Liver (tissue), 9 donors: ENCODE results near the gene RIBC1. TPM values are rescaled to one million over a fixed set of nuclear protein-coding genes. Genes with fewer than 3 reads are reported as not detected.
A peak's percentile ranks its signal among the peaks of the same experiment; 100 is the strongest.

Experiments
- DNase-seq: peaks from one replicate; pipeline ENCODE4 v3.0.0-alpha.2; 2017; ENCODE audit warnings: low spot score
- H3K27ac ChIP-seq, 2 donors: one replicate each; pipeline ENCODE4 v1.7.0; 2013; ENCODE audit warnings: inconsistent platforms in 2 of 2, low read length in 2 of 2, control low read depth in 1 of 2, low read depth in 1 of 2, mild to moderate bottlenecking in 1 of 2
- H3K27me3 ChIP-seq, 4 donors: one replicate each; pipeline versions ENCODE4 v1.6.1 to v1.7.0; 2013; ENCODE audit warnings: low read length in 3 of 4, inconsistent platforms in 1 of 4, mild to moderate bottlenecking in 1 of 4, moderate library complexity in 1 of 4; ENCODE audit not compliant: control insufficient read depth in 4 of 4, insufficient read depth in 4 of 4
- H3K36me3 ChIP-seq, 4 donors: one replicate each; pipeline versions ENCODE4 v1.6.1 to v1.7.0; 2013; ENCODE audit warnings: low read length in 3 of 4, mild to moderate bottlenecking in 3 of 4, low read depth in 1 of 4, moderate library complexity in 1 of 4; ENCODE audit not compliant: control insufficient read depth in 4 of 4, insufficient read depth in 3 of 4
- H3K4me1 ChIP-seq, 4 donors: one replicate each; pipeline versions ENCODE4 v1.6.1 to v1.7.0; 2013; ENCODE audit warnings: low read length in 3 of 4, mild to moderate bottlenecking in 3 of 4, moderate library complexity in 1 of 4; ENCODE audit not compliant: control insufficient read depth in 4 of 4, insufficient read depth in 4 of 4
- H3K4me3 ChIP-seq, 3 donors: one replicate each; pipeline versions ENCODE4 v1.6.1 to v1.7.0; 2013; ENCODE audit warnings: low read length in 3 of 3, control low read depth in 1 of 3, low read depth in 1 of 3, mild to moderate bottlenecking in 1 of 3
- H3K9ac ChIP-seq, 2 donors: one replicate each; pipeline ENCODE4 v1.7.0; 2013; ENCODE audit warnings: low read length in 2 of 2, mild to moderate bottlenecking in 2 of 2, moderate library complexity in 2 of 2, control low read depth in 1 of 2, low read depth in 1 of 2
- H3K9me3 ChIP-seq, 4 donors: one replicate each; pipeline versions ENCODE4 v1.6.1 to v1.7.0; 2013; ENCODE audit warnings: low read length in 3 of 4; ENCODE audit not compliant: control insufficient read depth in 4 of 4
- EGR1 ChIP-seq, 2 donors: IDR thresholded peaks; 2 replicates each; pipeline ENCODE4 v1.6.1; 2016 to 2018; ENCODE audit warnings: antibody characterized with exemption in 2 of 2, low read depth in 2 of 2
- FOXA1 ChIP-seq: IDR thresholded peaks from 2 replicates; pipeline ENCODE4 v1.6.1; 2016; ENCODE audit warnings: antibody characterized with exemption
- FOXA2 ChIP-seq: IDR thresholded peaks from 2 replicates; pipeline ENCODE4 v1.6.1; 2016; ENCODE audit warnings: antibody characterized with exemption
- GABPA ChIP-seq, 2 donors: IDR thresholded peaks in 1 of 2; conservative IDR thresholded peaks in 1 of 2; 2 replicates each; pipeline ENCODE4 v1.6.1; 2016; ENCODE audit warnings: antibody characterized with exemption in 2 of 2, mild to moderate bottlenecking in 1 of 2, moderate library complexity in 1 of 2
- HNF4A ChIP-seq, 2 donors: conservative IDR thresholded peaks; 2 replicates each; pipeline ENCODE4 v1.6.1; 2016; ENCODE audit warnings: antibody characterized with exemption in 2 of 2, mild to moderate bottlenecking in 2 of 2
- HNF4G ChIP-seq: IDR thresholded peaks from 2 replicates; pipeline ENCODE4 v1.6.1; 2016; ENCODE audit warnings: antibody characterized with exemption
- JUND ChIP-seq, 2 donors: IDR thresholded peaks; 2 replicates each; pipeline ENCODE4 v1.6.1; 2016; ENCODE audit warnings: antibody characterized with exemption in 2 of 2
- NR2F2 ChIP-seq: IDR thresholded peaks from 2 replicates; pipeline ENCODE4 v1.6.1; 2016; ENCODE audit warnings: antibody characterized with exemption
- RAD21 ChIP-seq, 2 donors: IDR thresholded peaks; 2 replicates each; pipeline ENCODE4 v1.6.1; 2016; ENCODE audit warnings: antibody characterized with exemption in 2 of 2, mild to moderate bottlenecking in 2 of 2
- RXRA ChIP-seq, 2 donors: IDR thresholded peaks; 2 replicates each; pipeline ENCODE4 v1.6.1; 2017 to 2018; ENCODE audit warnings: antibody characterized with exemption in 2 of 2, mild to moderate bottlenecking in 1 of 2
- SP1 ChIP-seq: IDR thresholded peaks from 2 replicates; pipeline ENCODE4 v1.6.1; 2018; ENCODE audit warnings: antibody characterized with exemption, mild to moderate bottlenecking
- TAF1 ChIP-seq: conservative IDR thresholded peaks from 2 replicates; pipeline ENCODE4 v1.6.1; 2016; ENCODE audit warnings: antibody characterized with exemption, mild to moderate bottlenecking
- YY1 ChIP-seq: IDR thresholded peaks from 2 replicates; pipeline ENCODE4 v1.6.1; 2016; ENCODE audit warnings: antibody characterized with exemption, mild to moderate bottlenecking
- WGBS: extraction: QIAGEN DNeasy Blood & Tissue Kit; methylation state at CpG from one replicate; pipeline ENCODE4 v1.1.7; 2013; 5-methylcytosine and 5-hydroxymethylcytosine counted together
- polyA plus RNA-seq, 2 donors: library from polyadenylated mRNA; stranded (reverse) in 1 of 2; unstranded in 1 of 2; fragments of 200-250 nt in 1 of 2; fragments of >200 nt in 1 of 2; fragmentation: Nextera tagmentation in 1 of 2; extraction: Ambion mirVana in 1 of 2; gene quantifications; one replicate each; pipeline versions ENCODE4 v1.2.1 to v1.2.3, GENCODE V29; 2013 to 2015
- total RNA-seq, 2 donors: library from RNA; depleted of rRNA; stranded (reverse); fragments of >200 nt; gene quantifications; one replicate each; pipeline ENCODE4 v1.2.3, GENCODE V29; 2014
- TF ChIP-seq, protein P1 (sequence below): IDR thresholded peaks from 2 replicates; pipeline ENCODE4 v1.6.1; 2016; ENCODE audit warnings: antibody characterized with exemption, mild to moderate bottlenecking
- TF ChIP-seq, protein P2 (sequence below): IDR thresholded peaks from 2 replicates; pipeline ENCODE4 v1.6.1; 2016; ENCODE audit warnings: antibody characterized with exemption
- TF ChIP-seq, protein P3 (sequence below): IDR thresholded peaks from 2 replicates; pipeline ENCODE4 v1.6.1; 2016; ENCODE audit warnings: antibody characterized with exemption
- TF ChIP-seq, protein P4 (sequence below): IDR thresholded peaks from 2 replicates; pipeline ENCODE4 v1.6.1; 2016; ENCODE audit warnings: antibody characterized with exemption
- TF ChIP-seq, protein P5 (sequence below): fragments of 150-350 bp; IDR thresholded peaks from 2 replicates; pipeline ENCODE4 v1.5.1; 2017; ENCODE audit warnings: improper control_type of control experiment, low read depth, low read length; ENCODE audit not compliant: missing input control
- donor health status: healthy.
- donor health status: healthy.
- donor health status: healthy.
- donor health status: healthy.
- donor health status: healthy.

RIBC1 gene
- total and polyA plus RNA-seq, 4 donors: 0.08 to 0.42 (median 0.20) TPM

DNA sequence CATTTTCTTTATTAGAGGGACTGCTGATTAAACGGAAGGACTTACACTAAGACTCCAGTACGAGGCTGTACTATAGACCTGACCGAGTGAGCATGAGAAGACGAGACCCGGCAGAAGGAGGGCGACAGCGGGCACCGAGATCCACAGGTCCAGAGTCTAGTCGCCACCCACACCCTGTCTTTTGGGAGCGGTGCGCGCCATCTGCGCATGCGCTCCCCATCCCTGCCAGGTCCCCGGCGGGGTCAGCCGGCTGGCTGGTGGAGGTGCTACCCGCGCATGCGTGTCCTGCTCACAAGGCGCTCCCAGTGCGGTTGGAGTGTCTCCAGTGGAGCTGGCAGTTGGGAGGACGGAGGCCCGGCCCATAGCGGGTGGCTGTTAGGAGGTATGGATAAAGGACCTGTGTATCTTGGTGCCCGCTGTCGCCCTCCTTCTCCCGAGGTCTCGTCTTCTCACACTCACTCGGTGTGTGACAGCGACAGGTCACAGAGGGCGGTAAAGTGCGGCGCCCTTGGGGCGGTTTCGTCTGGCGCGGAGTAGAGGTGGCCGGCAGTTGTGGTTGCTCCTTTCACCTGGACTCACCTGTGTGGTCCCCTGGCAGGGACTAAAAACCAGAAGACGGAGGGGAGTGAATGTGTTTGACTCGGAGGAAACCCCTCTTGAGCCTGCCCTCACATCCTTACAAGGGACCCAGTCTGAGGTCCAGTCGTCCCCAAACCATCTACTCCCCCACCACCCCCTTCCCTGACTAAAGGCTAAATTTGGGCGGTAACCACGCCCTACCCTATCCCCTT, 19.1 kb downstream of the RIBC1 start:
- TF ChIP-seq HNF4A (conservative IDR thresholded peaks at IDR 0.05) (peak; percentile 57 to 62), FOXA2 (no peak), RXRA (IDR thresholded peaks at IDR 0.05) (peak in 1 of 2 donors; percentile 13), JUND (IDR thresholded peaks at IDR 0.05) (no peak), HNF4G (peak; percentile 44), TAF1 (no peak), SP1 (peak; percentile 29), FOXA1 (no peak), EGR1 (IDR thresholded peaks at IDR 0.05; ENCODE audit: low read depth in 2 of 2) (no peak), RAD21 (IDR thresholded peaks at IDR 0.05) (no peak), NR2F2 (no peak), YY1 (no peak), GABPA (IDR thresholded peaks at IDR 0.05 in 1 of 2, conservative IDR thresholded peaks at IDR 0.05 in 1 of 2) (no peak)
- TF ChIP-seq, protein P1, sequence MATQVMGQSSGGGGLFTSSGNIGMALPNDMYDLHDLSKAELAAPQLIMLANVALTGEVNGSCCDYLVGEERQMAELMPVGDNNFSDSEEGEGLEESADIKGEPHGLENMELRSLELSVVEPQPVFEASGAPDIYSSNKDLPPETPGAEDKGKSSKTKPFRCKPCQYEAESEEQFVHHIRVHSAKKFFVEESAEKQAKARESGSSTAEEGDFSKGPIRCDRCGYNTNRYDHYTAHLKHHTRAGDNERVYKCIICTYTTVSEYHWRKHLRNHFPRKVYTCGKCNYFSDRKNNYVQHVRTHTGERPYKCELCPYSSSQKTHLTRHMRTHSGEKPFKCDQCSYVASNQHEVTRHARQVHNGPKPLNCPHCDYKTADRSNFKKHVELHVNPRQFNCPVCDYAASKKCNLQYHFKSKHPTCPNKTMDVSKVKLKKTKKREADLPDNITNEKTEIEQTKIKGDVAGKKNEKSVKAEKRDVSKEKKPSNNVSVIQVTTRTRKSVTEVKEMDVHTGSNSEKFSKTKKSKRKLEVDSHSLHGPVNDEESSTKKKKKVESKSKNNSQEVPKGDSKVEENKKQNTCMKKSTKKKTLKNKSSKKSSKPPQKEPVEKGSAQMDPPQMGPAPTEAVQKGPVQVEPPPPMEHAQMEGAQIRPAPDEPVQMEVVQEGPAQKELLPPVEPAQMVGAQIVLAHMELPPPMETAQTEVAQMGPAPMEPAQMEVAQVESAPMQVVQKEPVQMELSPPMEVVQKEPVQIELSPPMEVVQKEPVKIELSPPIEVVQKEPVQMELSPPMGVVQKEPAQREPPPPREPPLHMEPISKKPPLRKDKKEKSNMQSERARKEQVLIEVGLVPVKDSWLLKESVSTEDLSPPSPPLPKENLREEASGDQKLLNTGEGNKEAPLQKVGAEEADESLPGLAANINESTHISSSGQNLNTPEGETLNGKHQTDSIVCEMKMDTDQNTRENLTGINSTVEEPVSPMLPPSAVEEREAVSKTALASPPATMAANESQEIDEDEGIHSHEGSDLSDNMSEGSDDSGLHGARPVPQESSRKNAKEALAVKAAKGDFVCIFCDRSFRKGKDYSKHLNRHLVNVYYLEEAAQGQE: no peak
- TF ChIP-seq, protein P2, sequence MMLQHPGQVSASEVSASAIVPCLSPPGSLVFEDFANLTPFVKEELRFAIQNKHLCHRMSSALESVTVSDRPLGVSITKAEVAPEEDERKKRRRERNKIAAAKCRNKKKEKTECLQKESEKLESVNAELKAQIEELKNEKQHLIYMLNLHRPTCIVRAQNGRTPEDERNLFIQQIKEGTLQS: no peak
- TF ChIP-seq, protein P3, sequence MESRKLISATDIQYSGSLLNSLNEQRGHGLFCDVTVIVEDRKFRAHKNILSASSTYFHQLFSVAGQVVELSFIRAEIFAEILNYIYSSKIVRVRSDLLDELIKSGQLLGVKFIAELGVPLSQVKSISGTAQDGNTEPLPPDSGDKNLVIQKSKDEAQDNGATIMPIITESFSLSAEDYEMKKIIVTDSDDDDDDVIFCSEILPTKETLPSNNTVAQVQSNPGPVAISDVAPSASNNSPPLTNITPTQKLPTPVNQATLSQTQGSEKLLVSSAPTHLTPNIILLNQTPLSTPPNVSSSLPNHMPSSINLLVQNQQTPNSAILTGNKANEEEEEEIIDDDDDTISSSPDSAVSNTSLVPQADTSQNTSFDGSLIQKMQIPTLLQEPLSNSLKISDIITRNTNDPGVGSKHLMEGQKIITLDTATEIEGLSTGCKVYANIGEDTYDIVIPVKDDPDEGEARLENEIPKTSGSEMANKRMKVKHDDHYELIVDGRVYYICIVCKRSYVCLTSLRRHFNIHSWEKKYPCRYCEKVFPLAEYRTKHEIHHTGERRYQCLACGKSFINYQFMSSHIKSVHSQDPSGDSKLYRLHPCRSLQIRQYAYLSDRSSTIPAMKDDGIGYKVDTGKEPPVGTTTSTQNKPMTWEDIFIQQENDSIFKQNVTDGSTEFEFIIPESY: peak; percentile 23
- TF ChIP-seq, protein P4, sequence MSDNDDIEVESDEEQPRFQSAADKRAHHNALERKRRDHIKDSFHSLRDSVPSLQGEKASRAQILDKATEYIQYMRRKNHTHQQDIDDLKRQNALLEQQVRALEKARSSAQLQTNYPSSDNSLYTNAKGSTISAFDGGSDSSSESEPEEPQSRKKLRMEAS: no peak
- TF ChIP-seq, protein P5, sequence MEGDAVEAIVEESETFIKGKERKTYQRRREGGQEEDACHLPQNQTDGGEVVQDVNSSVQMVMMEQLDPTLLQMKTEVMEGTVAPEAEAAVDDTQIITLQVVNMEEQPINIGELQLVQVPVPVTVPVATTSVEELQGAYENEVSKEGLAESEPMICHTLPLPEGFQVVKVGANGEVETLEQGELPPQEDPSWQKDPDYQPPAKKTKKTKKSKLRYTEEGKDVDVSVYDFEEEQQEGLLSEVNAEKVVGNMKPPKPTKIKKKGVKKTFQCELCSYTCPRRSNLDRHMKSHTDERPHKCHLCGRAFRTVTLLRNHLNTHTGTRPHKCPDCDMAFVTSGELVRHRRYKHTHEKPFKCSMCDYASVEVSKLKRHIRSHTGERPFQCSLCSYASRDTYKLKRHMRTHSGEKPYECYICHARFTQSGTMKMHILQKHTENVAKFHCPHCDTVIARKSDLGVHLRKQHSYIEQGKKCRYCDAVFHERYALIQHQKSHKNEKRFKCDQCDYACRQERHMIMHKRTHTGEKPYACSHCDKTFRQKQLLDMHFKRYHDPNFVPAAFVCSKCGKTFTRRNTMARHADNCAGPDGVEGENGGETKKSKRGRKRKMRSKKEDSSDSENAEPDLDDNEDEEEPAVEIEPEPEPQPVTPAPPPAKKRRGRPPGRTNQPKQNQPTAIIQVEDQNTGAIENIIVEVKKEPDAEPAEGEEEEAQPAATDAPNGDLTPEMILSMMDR: no peak
- H3K9me3 ChIP-seq: no peaks in the 10 kb centered on the region
- 4% methylated on average over 44 of the region's 44 CpGs for WGBS
- H3K4me3 ChIP-seq: peak overlapping the region in 2 of 3 donors; percentile 37 to 50
- peak overlapping the region; percentile 35 to 50 for H3K27ac ChIP-seq
- peaks cover 0 to 3% (median 0%) of the 10 kb centered on the region in 4 donors for H3K27me3 ChIP-seq
- peak; percentile 69 for DNase-seq
- no peaks in the 10 kb centered on the region for H3K36me3 ChIP-seq
- no peak overlapping the region for H3K9ac ChIP-seq
- H3K4me1 ChIP-seq: peaks cover 2 to 20% (median 10%) of the 10 kb centered on the region in 4 donors
